ENCODE measurements around the gene FSTL4. TPM values are rescaled to one million over a fixed set of nuclear protein-coding genes. Genes with fewer than 3 reads are reported as not detected.

Gene FSTL4
- total RNA-seq, 6 donors from 2014 or later: 0.49 to 4.6 (median 1.1) TPM

DNA sequence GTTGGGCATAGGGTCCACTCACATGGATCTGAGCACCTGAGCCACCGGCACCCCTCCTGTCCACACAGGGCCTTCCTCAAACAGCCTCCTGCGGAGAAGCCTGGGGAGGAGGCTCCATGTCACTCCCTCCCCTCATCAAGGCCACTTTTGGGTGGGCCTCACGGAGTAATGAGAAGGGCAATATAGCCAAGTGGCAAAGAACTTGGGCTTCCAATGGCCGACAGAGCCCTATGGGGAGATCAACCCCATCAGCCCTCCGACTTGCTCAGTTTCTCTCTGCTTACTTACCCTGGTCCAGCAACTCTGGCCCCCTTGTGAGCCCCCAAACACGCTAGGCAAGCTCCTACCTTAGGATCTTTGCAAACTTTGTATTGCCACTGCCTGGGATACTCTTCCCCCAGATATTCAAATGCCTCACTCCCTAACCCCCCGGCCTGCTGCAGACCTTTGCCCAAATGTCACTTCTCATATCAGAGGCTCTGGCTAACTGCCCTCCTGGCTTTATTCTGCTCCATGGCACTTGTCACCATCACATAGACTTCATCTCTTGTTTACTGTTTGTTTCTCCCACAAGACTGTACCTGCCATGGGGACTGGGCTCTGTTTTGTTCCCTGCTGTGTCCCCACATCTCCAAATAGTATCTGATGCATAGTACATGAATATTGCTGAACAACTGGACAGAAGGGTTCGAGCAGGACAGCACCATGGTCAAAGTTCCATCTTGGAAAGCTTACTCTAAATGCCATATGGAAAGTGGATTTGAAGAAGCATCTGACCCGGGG lies 220.8 kb downstream of the FSTL4 start:
- TF ChIP-seq, protein P1, sequence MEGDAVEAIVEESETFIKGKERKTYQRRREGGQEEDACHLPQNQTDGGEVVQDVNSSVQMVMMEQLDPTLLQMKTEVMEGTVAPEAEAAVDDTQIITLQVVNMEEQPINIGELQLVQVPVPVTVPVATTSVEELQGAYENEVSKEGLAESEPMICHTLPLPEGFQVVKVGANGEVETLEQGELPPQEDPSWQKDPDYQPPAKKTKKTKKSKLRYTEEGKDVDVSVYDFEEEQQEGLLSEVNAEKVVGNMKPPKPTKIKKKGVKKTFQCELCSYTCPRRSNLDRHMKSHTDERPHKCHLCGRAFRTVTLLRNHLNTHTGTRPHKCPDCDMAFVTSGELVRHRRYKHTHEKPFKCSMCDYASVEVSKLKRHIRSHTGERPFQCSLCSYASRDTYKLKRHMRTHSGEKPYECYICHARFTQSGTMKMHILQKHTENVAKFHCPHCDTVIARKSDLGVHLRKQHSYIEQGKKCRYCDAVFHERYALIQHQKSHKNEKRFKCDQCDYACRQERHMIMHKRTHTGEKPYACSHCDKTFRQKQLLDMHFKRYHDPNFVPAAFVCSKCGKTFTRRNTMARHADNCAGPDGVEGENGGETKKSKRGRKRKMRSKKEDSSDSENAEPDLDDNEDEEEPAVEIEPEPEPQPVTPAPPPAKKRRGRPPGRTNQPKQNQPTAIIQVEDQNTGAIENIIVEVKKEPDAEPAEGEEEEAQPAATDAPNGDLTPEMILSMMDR (IDR thresholded peaks at IDR 0.05): no peak
- TF ChIP-seq POLR2A (IDR thresholded peaks at IDR 0.05) (no peak), EP300 (IDR thresholded peaks at IDR 0.05) (no peak), POLR2AphosphoS5 (IDR thresholded peaks at IDR 0.05) (no peak)
- ATAC-seq (ENCODE audit: low FRiP score in 2 of 2) (no peak), DNase-seq (no peak)
- no peaks in the 10 kb centered on the region for H3K27me3 ChIP-seq
- WGBS, 2 donors: 89 to 91% methylated on average over 8 to 9 of the region's 9 CpGs
- no peak overlapping the region for H3K4me3 ChIP-seq
- H3K4me1 ChIP-seq: peaks cover 0 to under 1% (median 0%) of the 10 kb centered on the region in 4 donors
- H3K27ac ChIP-seq: no peak overlapping the region
- H3K36me3 ChIP-seq: no peaks in the 10 kb centered on the region
- no peaks in the 10 kb centered on the region for H3K9me3 ChIP-seq

DNA sequence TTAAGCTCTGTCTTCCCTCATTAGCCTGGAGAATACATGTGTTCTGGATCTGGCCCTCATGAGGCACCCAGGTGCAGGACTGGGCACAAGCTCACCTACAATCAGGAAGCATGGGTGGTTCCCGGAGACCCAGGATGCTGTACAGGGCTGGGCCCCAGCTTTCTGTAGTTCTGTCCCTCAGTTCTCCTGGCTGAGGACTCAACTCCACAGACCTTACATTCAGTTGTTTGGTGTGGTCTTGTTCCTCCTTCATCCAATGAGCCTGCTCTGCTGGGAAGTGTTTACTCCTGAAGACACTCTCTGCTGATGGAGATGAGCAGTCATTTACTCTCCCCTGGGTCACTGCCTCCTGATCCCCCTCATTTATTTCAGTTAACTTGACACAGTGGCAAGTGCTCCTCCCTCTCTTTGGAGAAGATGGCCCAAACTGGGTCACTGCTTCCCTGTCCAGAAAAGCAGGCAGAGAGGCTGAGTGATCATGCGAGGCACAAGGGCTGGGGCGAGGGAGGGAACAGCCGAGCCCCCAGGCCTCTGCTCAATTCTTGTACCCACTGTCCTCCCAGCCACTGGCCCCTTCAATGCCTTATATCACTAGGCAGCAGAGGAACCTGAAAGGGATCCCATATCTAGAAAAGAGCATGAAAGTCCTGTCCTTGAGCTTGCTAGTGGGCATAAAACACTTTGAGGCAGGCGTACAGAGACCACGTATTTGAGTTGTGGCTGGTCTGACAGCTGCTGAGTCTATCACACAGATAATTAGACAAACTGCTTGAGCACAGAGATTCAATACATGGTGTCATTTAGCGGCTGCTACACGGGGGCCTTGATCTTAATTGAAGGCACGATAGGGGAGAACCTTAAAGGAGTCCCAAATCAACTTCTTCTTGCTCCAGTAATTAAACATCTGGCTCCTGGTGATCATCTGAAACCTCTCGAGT lies 221.7 kb downstream of the FSTL4 start:
- Histone ChIP-seq H3K27ac (no peak overlapping the region), H3K9me3 (no peaks in the 10 kb centered on the region), H3K4me3 (no peak overlapping the region), H3K4me1 (no peaks in the 10 kb centered on the region), H3K27me3 (no peaks in the 10 kb centered on the region), H3K36me3 (no peaks in the 10 kb centered on the region)
- 94% methylated on average over 8 to 10 of the region's 10 CpGs for WGBS, 2 donors
- DNase-seq (no peak), ATAC-seq (ENCODE audit: low FRiP score in 2 of 2) (no peak)
- TF ChIP-seq POLR2AphosphoS5 (IDR thresholded peaks at IDR 0.05) (no peak), POLR2A (IDR thresholded peaks at IDR 0.05) (no peak), EP300 (IDR thresholded peaks at IDR 0.05) (no peak)
- TF ChIP-seq, protein P1 (IDR thresholded peaks at IDR 0.05): no peak

DNA sequence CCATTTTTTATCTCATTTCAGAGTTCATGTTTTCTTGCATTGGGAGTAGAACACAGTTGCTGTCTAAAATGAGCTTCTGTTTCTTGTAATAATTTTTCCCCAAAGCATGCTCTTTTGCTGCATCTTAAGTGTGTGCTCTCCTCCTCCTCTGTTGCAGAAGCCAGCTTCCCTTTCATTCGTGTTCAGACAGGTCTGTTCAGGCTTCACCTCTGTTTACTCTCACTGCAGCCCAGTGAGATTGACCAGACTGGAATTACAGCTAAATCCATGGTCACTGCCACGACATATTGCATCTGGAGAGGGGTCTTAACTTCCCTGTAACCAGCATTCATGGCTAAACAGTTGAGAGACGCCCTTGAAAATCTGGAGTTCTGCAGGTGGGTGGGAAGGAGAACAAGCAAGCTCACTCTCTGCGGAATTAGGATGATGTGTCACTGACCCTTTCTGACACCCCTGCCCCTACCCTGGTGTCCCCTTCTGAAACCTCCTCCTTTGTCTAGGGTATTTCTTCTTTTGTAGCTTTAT lies 223.2 kb downstream of the FSTL4 start:
- no peaks in the 10 kb centered on the region for H3K4me1 ChIP-seq
- H3K36me3 ChIP-seq: no peaks in the 10 kb centered on the region
- no peak overlapping the region for H3K27ac ChIP-seq
- TF ChIP-seq POLR2A (IDR thresholded peaks at IDR 0.05) (no peak), POLR2AphosphoS5 (IDR thresholded peaks at IDR 0.05) (no peak), EP300 (IDR thresholded peaks at IDR 0.05) (no peak)
- TF ChIP-seq, protein P1 (IDR thresholded peaks at IDR 0.05): no peak
- H3K27me3 ChIP-seq: no peaks in the 10 kb centered on the region
- H3K4me3 ChIP-seq: no peak overlapping the region
- no peaks in the 10 kb centered on the region for H3K9me3 ChIP-seq
- ATAC-seq (ENCODE audit: low FRiP score in 2 of 2) (no peak), DNase-seq (no peak)
- 60 to 61% methylated on average over 4 of the region's 4 CpGs for WGBS, 2 donors

DNA sequence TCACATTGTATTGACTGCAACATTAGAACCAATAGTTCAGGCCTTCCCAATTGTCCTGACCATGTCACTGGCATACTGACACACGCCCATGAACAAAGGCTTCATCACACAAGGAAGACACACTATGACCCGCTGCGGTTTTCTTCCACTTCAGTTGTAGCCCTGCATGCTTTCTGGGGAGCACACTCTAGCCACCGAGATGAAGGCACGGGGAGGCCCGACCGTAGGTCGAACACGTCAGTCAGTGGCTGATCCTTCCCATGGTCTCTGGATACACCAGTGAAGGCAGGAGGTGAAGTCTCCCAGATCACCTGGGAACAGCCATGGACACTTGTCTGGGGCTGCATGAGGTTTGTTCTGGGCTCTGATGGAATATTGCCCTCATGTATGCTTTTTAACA lies 224.7 kb downstream of the FSTL4 start:
- ATAC-seq (ENCODE audit: low FRiP score in 2 of 2): no peak
- no peaks in the 10 kb centered on the region for H3K4me1 ChIP-seq
- TF ChIP-seq POLR2A (IDR thresholded peaks at IDR 0.05): no peak
- TF ChIP-seq EP300 (IDR thresholded peaks at IDR 0.05): no peak
- no peak for TF ChIP-seq POLR2AphosphoS5 (IDR thresholded peaks at IDR 0.05)
- TF ChIP-seq, protein P1 (IDR thresholded peaks at IDR 0.05): no peak
- H3K4me3 ChIP-seq: no peak overlapping the region
- H3K9me3 ChIP-seq: no peaks in the 10 kb centered on the region
- H3K27ac ChIP-seq: no peak overlapping the region
- no peaks in the 10 kb centered on the region for H3K36me3 ChIP-seq
- DNase-seq: no peak
- 93 to 95% methylated on average over 9 of the region's 9 CpGs for WGBS, 2 donors
- H3K27me3 ChIP-seq: no peaks in the 10 kb centered on the region

Measured in upper lobe of left lung (tissue), 6 donors.